ENCODE measurements around the gene HSF2BP.
"Not testable (repeated sequence)": the region's sequence is repeated elsewhere in the genome, so short reads cannot be mapped to it uniquely, and the experiment has no call there.

Gene HSF2BP

GRCh38 chr21:43516860-43517627, 142.2 kb downstream of the HSF2BP start:
- not testable (repeated sequence) for DNase-seq (ENCODE audit: low read depth in 3 of 3)

- not testable (repeated sequence) for DNase-seq (ENCODE audit: low read depth in 3 of 3)
Observed at GRCh38 chr21:43516295-43516847, 142.9 kb downstream of the HSF2BP start.

GRCh38 chr21:43514834-43515233, 144.5 kb downstream of the HSF2BP start:
- DNase-seq (ENCODE audit: low read depth in 3 of 3), result not testable (repeated sequence)

- DNase-seq (ENCODE audit: low read depth in 3 of 3), result not testable (repeated sequence)
Observed at GRCh38 chr21:43513023-43513422, 146.3 kb downstream of the HSF2BP start.

GRCh38 chr21:43511209-43511608, 148.1 kb downstream of the HSF2BP start:
- DNase-seq (ENCODE audit: low read depth in 3 of 3), result not testable (repeated sequence)

GRCh38 chr21:43510669-43511068, 148.6 kb downstream of the HSF2BP start:
- DNase-seq (ENCODE audit: low read depth in 3 of 3), result not testable (repeated sequence)

- DNase-seq (ENCODE audit: low read depth in 3 of 3), result not testable (repeated sequence)
Observed at GRCh38 chr21:43503892-43504291, 155.4 kb downstream of the HSF2BP start.

- not testable (repeated sequence) for DNase-seq (ENCODE audit: low read depth in 3 of 3)
Observed at GRCh38 chr21:43503075-43503750, 156.1 kb downstream of the HSF2BP start.

- not testable (repeated sequence) for DNase-seq (ENCODE audit: low read depth in 3 of 3)
Observed at GRCh38 chr21:43502407-43503071, 156.7 kb downstream of the HSF2BP start.

- not testable (repeated sequence) for DNase-seq (ENCODE audit: low read depth in 3 of 3)
Observed at GRCh38 chr21:43498924-43499323, 160.4 kb downstream of the HSF2BP start.

GRCh38 chr21:43498065-43498464, 161.2 kb downstream of the HSF2BP start:
- DNase-seq (ENCODE audit: low read depth in 3 of 3), result not testable (repeated sequence)

GRCh38 chr21:43494279-43495012, 164.8 kb downstream of the HSF2BP start:
- not testable (repeated sequence) for DNase-seq (ENCODE audit: low read depth in 3 of 3)

- DNase-seq (ENCODE audit: low read depth in 3 of 3), result not testable (repeated sequence)
Observed at GRCh38 chr21:43493471-43493870, 165.8 kb downstream of the HSF2BP start.

GRCh38 chr21:43488235-43488634, 171.1 kb downstream of the HSF2BP start:
- DNase-seq (ENCODE audit: low read depth in 3 of 3), result not testable (repeated sequence)

GRCh38 chr21:43486051-43486450, 173.2 kb downstream of the HSF2BP start:
- not testable (repeated sequence) for DNase-seq (ENCODE audit: low read depth in 3 of 3)

GRCh38 chr21:43485016-43485415, 174.3 kb downstream of the HSF2BP start:
- not testable (repeated sequence) for DNase-seq (ENCODE audit: low read depth in 3 of 3)

GRCh38 chr21:43479197-43479596, 180.1 kb downstream of the HSF2BP start:
- not testable (repeated sequence) for DNase-seq (ENCODE audit: low read depth in 3 of 3)
